Neural cell (in vitro differentiated cells): ENCODE data around the gene E2F2. TPM values are rescaled to one million over a fixed set of nuclear protein-coding genes. Genes with fewer than 3 reads are reported as not detected.

Experiments used
- H2AFZ ChIP-seq: fragments of 200-600, 300-800 bp; sonication (generic), shearing (Covaris generic); 2 replicates; pipeline ENCODE4 v1.6.0; 2014; ENCODE audit warnings: low read depth, mild to moderate bottlenecking, antibody characterized with exemption, low read length, moderate library complexity
- H3F3A ChIP-seq: fragments of 200-600 bp; shearing (Covaris generic); 2 replicates; pipeline ENCODE4 v1.6.1; 2016; ENCODE audit warnings: mild to moderate bottlenecking, moderate library complexity, mixed read lengths, antibody characterized with exemption, low read length; ENCODE audit not compliant: insufficient read depth, poor library complexity, severe bottlenecking
- H3K27ac ChIP-seq: fragments of 200-600, 300-800 bp; sonication (generic), shearing (Covaris generic); 2 replicates; pipeline ENCODE4 v1.5.1; 2014; ENCODE audit warnings: mild to moderate bottlenecking, low read length, moderate library complexity
- H3K27me3 ChIP-seq: fragments of 300-800, 200-600 bp; sonication (generic), shearing (Covaris generic); 2 replicates; pipeline ENCODE4 v1.6.0; 2014; ENCODE audit warnings: mild to moderate bottlenecking, low read depth, low read length, moderate library complexity; ENCODE audit not compliant: insufficient read depth
- H3K36me3 ChIP-seq: fragments of 300-800, 200-600 bp; sonication (generic), shearing (Covaris generic); 2 replicates; pipeline ENCODE4 v1.5.1; 2014; ENCODE audit warnings: mild to moderate bottlenecking, antibody characterized with exemption, low read length, moderate library complexity; ENCODE audit not compliant: insufficient read depth
- H3K4me2 ChIP-seq: fragments of 300-800, 200-600 bp; sonication (generic), shearing (Covaris generic); 2 replicates; pipeline ENCODE4 v1.6.0; 2014; ENCODE audit warnings: mild to moderate bottlenecking, low read length
- H3K4me3 ChIP-seq: fragments of 300-800, 200-600 bp; sonication (generic), shearing (Covaris generic); 2 replicates; pipeline ENCODE4 v1.5.1; 2014; ENCODE audit warnings: mild to moderate bottlenecking, low read length, moderate library complexity
- H3K79me2 ChIP-seq: fragments of 200-600 bp; shearing (Covaris generic); replicated peaks from 2 replicates; pipeline ENCODE4 v1.6.0; 2014; ENCODE audit warnings: mild to moderate bottlenecking, low read length, moderate library complexity; ENCODE audit not compliant: insufficient read depth
- H3K9ac ChIP-seq: fragments of 300-800, 200-600 bp; sonication (generic), shearing (Covaris generic); 2 replicates; pipeline ENCODE4 v1.6.1; 2016; ENCODE audit warnings: mild to moderate bottlenecking, low read length, mixed read lengths
- H3K9me2 ChIP-seq: fragments of 200-600 bp; shearing (Covaris generic); 2 replicates; pipeline ENCODE4 v1.6.1; 2016; ENCODE audit warnings: mild to moderate bottlenecking, low read length, mixed read lengths; ENCODE audit not compliant: insufficient read depth
- H3K9me3 ChIP-seq: fragments of 200-600, 300-800 bp; sonication (generic), shearing (Covaris generic); 2 replicates; pipeline ENCODE4 v1.6.1; 2016; ENCODE audit warnings: mild to moderate bottlenecking, mixed run types, low read length, moderate library complexity, mixed read lengths
- H4K20me1 ChIP-seq: fragments of 200-600 bp; shearing (Covaris generic); 2 replicates; pipeline ENCODE4 v1.6.1; 2016; ENCODE audit warnings: mild to moderate bottlenecking, mixed run types; ENCODE audit not compliant: insufficient read depth
- EP300 ChIP-seq: fragments of 450-650 bp; conservative IDR thresholded peaks from 2 replicates; pipeline ENCODE4 v1.6.1; 2014; ENCODE audit warnings: antibody characterized with exemption, mild to moderate bottlenecking, moderate library complexity; ENCODE audit not compliant: poor library complexity, severe bottlenecking
- EZH2 ChIP-seq: fragments of 200-600, 300-800 bp; shearing (Covaris generic), sonication (generic); IDR thresholded peaks from 2 replicates; pipeline ENCODE4 v1.6.1; 2014; ENCODE audit warnings: antibody characterized with exemption, low read length, borderline replicate concordance, mild to moderate bottlenecking; ENCODE audit not compliant: insufficient read depth, poor library complexity, severe bottlenecking
- MXI1 ChIP-seq: fragments of 450-650 bp; conservative IDR thresholded peaks from 2 replicates; pipeline ENCODE4 v1.6.1; 2014; ENCODE audit warnings: antibody characterized with exemption, mild to moderate bottlenecking; ENCODE audit not compliant: poor library complexity, severe bottlenecking
- POLR2AphosphoS5 ChIP-seq: IDR thresholded peaks from 2 replicates; pipeline ENCODE4 v1.6.1; 2012
- RAD21 ChIP-seq: fragments of 450-650 bp; conservative IDR thresholded peaks from 2 replicates; pipeline ENCODE4 v1.6.1; 2014; ENCODE audit warnings: antibody characterized with exemption, mild to moderate bottlenecking, moderate library complexity
- SMC3 ChIP-seq: fragments of 450-650 bp; conservative IDR thresholded peaks from 2 replicates; pipeline ENCODE4 v1.6.1; 2014; ENCODE audit warnings: antibody characterized with exemption, mild to moderate bottlenecking, moderate library complexity; ENCODE audit not compliant: poor library complexity
- TAF1 ChIP-seq: IDR thresholded peaks from 2 replicates; pipeline ENCODE4 v1.6.1; 2012; ENCODE audit warnings: low read depth
- polyA plus RNA-seq: library from polyadenylated mRNA; depleted of rRNA; stranded (reverse); fragments of >200 nt; gene quantifications from 2 replicates; pipeline ENCODE4 v1.2.3, GENCODE V29; 2014
- TF ChIP-seq, protein P1 (sequence below): IDR thresholded peaks from 2 replicates; pipeline ENCODE4 v1.6.1; 2012; ENCODE audit warnings: borderline replicate concordance
- TF ChIP-seq, protein P2 (sequence below): fragments of 450-650 bp; IDR thresholded peaks from 2 replicates; pipeline ENCODE4 v1.5.1; 2014; ENCODE audit warnings: antibody characterized with exemption, mild to moderate bottlenecking, moderate library complexity; ENCODE audit not compliant: poor library complexity, severe bottlenecking

E2F2 gene
- polyA plus RNA-seq, 1 donor from 2014 or later: 0.16 TPM

DNA sequence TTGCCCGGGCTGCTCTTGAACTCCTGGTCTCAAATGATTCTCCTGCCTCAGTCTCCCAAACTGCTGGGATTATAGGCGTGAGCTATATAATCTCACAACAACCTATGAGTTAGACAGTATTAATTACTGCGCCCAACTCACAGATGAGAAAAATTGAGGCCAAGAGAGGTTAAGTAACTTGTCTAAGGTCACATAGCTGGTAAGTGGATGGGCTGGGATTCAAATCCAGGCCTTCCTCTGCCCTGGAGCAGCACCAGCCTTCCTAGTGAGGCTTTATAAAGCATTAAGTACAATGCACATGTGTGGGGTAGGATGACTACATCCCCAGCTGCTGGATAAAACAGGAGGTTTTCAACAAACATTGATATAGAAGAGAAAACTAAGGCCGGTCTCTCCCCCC is 15.1 kb downstream of the E2F2 start:
- H3K9me2 ChIP-seq: no peaks in the 10 kb centered on the region
- no peak overlapping the region for H3K4me3 ChIP-seq
- no peak overlapping the region for H3K9ac ChIP-seq
- no peaks in the 10 kb centered on the region for H3K27me3 ChIP-seq
- H3K9me3 ChIP-seq: no peaks in the 10 kb centered on the region
- TF ChIP-seq, protein P1, sequence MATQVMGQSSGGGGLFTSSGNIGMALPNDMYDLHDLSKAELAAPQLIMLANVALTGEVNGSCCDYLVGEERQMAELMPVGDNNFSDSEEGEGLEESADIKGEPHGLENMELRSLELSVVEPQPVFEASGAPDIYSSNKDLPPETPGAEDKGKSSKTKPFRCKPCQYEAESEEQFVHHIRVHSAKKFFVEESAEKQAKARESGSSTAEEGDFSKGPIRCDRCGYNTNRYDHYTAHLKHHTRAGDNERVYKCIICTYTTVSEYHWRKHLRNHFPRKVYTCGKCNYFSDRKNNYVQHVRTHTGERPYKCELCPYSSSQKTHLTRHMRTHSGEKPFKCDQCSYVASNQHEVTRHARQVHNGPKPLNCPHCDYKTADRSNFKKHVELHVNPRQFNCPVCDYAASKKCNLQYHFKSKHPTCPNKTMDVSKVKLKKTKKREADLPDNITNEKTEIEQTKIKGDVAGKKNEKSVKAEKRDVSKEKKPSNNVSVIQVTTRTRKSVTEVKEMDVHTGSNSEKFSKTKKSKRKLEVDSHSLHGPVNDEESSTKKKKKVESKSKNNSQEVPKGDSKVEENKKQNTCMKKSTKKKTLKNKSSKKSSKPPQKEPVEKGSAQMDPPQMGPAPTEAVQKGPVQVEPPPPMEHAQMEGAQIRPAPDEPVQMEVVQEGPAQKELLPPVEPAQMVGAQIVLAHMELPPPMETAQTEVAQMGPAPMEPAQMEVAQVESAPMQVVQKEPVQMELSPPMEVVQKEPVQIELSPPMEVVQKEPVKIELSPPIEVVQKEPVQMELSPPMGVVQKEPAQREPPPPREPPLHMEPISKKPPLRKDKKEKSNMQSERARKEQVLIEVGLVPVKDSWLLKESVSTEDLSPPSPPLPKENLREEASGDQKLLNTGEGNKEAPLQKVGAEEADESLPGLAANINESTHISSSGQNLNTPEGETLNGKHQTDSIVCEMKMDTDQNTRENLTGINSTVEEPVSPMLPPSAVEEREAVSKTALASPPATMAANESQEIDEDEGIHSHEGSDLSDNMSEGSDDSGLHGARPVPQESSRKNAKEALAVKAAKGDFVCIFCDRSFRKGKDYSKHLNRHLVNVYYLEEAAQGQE: no peak
- TF ChIP-seq MXI1 (no peak), TAF1 (no peak), POLR2AphosphoS5 (no peak), SMC3 (no peak), EP300 (no peak), EZH2 (no peak), RAD21 (no peak)
- TF ChIP-seq, protein P2, sequence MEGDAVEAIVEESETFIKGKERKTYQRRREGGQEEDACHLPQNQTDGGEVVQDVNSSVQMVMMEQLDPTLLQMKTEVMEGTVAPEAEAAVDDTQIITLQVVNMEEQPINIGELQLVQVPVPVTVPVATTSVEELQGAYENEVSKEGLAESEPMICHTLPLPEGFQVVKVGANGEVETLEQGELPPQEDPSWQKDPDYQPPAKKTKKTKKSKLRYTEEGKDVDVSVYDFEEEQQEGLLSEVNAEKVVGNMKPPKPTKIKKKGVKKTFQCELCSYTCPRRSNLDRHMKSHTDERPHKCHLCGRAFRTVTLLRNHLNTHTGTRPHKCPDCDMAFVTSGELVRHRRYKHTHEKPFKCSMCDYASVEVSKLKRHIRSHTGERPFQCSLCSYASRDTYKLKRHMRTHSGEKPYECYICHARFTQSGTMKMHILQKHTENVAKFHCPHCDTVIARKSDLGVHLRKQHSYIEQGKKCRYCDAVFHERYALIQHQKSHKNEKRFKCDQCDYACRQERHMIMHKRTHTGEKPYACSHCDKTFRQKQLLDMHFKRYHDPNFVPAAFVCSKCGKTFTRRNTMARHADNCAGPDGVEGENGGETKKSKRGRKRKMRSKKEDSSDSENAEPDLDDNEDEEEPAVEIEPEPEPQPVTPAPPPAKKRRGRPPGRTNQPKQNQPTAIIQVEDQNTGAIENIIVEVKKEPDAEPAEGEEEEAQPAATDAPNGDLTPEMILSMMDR: no peak
- no peaks in the 10 kb centered on the region for H4K20me1 ChIP-seq
- H2AFZ ChIP-seq: no peak overlapping the region
- H3K27ac ChIP-seq: no peak overlapping the region
- H3F3A ChIP-seq: no peaks in the 10 kb centered on the region
- H3K36me3 ChIP-seq: no peaks in the 10 kb centered on the region
- H3K4me2 ChIP-seq: no peak overlapping the region
- no peaks in the 10 kb centered on the region for H3K79me2 ChIP-seq

DNA sequence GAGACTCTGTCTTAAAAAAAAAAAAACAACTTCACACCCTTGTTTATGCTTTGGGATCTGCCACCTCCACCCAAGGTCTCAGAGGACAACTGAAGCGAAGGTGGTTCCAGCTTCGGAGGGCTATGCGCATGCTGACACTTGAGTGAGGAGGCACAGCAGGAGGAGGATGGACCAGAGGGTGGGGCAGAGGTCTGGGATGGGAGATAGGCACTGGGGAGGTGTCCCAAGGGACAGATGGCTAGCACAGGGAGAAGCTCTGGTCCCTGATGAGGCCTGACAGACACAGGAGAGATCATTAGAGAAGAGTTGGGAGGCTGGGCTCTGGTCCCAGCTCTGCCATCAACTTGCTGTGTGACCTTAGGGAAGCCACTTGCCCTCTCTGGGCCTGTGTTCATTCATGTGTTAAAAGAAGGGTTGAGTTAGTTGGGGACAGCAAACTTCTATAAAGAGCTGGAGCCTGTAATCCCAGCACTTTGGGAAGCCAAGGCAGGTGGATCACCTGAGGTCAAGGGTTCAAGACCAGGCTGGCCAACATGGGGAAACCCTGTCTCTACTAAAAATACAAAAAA is 16.8 kb downstream of the E2F2 start:
- no peaks in the 10 kb centered on the region for H3K9me2 ChIP-seq
- no peaks in the 10 kb centered on the region for H4K20me1 ChIP-seq
- no peak overlapping the region for H2AFZ ChIP-seq
- no peaks in the 10 kb centered on the region for H3K9me3 ChIP-seq
- H3K9ac ChIP-seq: no peak overlapping the region
- H3F3A ChIP-seq: no peaks in the 10 kb centered on the region
- H3K27me3 ChIP-seq: no peaks in the 10 kb centered on the region
- H3K4me2 ChIP-seq: no peak overlapping the region
- H3K36me3 ChIP-seq: no peaks in the 10 kb centered on the region
- H3K4me3 ChIP-seq: no peak overlapping the region
- no peaks in the 10 kb centered on the region for H3K79me2 ChIP-seq
- TF ChIP-seq POLR2AphosphoS5 (no peak), MXI1 (no peak), RAD21 (no peak), SMC3 (no peak), EP300 (no peak), TAF1 (no peak), EZH2 (no peak)
- TF ChIP-seq, protein P1: no peak
- TF ChIP-seq, protein P2: no peak
- H3K27ac ChIP-seq: no peak overlapping the region
